Upper lobe of left lung (tissue), 4 donors: ENCODE results near the gene NLGN1.

Experiments
- EP300 ChIP-seq, 4 donors: sonication (generic); formaldehyde crosslinking; IDR thresholded peaks; one replicate each; pipeline ENCODE4 v1.5.1; 2017; ENCODE audit warnings: antibody characterized with exemption in 4 of 4, control low read depth in 2 of 4
- TF ChIP-seq, protein P1 (sequence below), 6 experiments: fragments of 450-650 bp in 4 of 6; fragments of 200-600 bp in 2 of 6; sonication (generic) in 2 of 6; IDR thresholded peaks; one replicate each; pipeline ENCODE4 v1.5.1; 2016 to 2019; ENCODE audit warnings: antibody characterized with exemption in 6 of 6

DNA sequence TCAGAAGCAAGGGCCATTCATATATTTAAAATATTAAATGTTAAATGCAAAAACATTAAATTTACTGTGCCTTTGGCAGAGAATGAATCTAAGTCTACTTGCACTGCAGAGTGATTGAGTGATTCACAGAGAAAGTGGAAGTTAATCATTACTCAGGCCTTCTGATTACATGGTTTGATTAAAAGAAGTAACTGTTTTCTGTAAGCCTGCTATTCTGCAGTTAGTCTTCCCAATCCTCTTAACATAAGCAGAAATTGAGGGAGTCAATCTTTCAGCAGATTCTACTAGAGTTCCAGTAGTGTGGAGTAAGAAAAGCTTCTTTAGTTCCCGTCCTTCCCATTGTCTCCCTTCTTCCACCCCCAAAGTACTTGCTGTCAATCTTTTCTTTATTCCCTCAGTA, 1.5 kb downstream of the NLGN1 start:
- TF ChIP-seq EP300 (IDR thresholded peaks at IDR 0.05): no peak
- TF ChIP-seq, protein P1, sequence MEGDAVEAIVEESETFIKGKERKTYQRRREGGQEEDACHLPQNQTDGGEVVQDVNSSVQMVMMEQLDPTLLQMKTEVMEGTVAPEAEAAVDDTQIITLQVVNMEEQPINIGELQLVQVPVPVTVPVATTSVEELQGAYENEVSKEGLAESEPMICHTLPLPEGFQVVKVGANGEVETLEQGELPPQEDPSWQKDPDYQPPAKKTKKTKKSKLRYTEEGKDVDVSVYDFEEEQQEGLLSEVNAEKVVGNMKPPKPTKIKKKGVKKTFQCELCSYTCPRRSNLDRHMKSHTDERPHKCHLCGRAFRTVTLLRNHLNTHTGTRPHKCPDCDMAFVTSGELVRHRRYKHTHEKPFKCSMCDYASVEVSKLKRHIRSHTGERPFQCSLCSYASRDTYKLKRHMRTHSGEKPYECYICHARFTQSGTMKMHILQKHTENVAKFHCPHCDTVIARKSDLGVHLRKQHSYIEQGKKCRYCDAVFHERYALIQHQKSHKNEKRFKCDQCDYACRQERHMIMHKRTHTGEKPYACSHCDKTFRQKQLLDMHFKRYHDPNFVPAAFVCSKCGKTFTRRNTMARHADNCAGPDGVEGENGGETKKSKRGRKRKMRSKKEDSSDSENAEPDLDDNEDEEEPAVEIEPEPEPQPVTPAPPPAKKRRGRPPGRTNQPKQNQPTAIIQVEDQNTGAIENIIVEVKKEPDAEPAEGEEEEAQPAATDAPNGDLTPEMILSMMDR (IDR thresholded peaks at IDR 0.05): no peak
